CD4-positive, CD25-positive, alpha-beta regulatory T cell (primary cell): ENCODE measurements around the gene LMAN1L. TPM values are rescaled to one million over a fixed set of nuclear protein-coding genes. Genes with fewer than 3 reads are reported as not detected.

Experiments used
- ATAC-seq, 2 donors: fragments of 150-1000 bp; cut with Tn5 transposase; one replicate each; pipeline ENCODE4 v1.10.0; 2021; ENCODE audit warnings: low read depth in 2 of 2, moderate number of reproducible peaks in 2 of 2, moderate library complexity in 1 of 2
- DNase-seq, 3 donors: peaks; one replicate each; pipeline versions ENCODE4 v3.0.0 to v3.0.0-alpha.2; 2012 to 2022; ENCODE audit warnings: mixed read lengths in 1 of 3
- H3K27ac ChIP-seq: one replicate; pipeline ENCODE4 v1.7.0; 2013; ENCODE audit warnings: mild to moderate bottlenecking, low read length; ENCODE audit not compliant: insufficient read depth, poor library complexity, severe bottlenecking
- H3K27me3 ChIP-seq: one replicate; pipeline ENCODE4 v1.7.0; 2013; ENCODE audit warnings: low read length; ENCODE audit not compliant: control insufficient read depth, insufficient read depth
- H3K36me3 ChIP-seq: one replicate; pipeline ENCODE4 v1.7.0; 2013; ENCODE audit warnings: mild to moderate bottlenecking, low read length, moderate library complexity; ENCODE audit not compliant: control insufficient read depth, insufficient read depth
- H3K4me1 ChIP-seq: 2 replicates; pipeline ENCODE4 v1.7.0; 2013; ENCODE audit warnings: mild to moderate bottlenecking, low read length; ENCODE audit not compliant: insufficient read depth, control insufficient read depth, poor library complexity, severe bottlenecking
- H3K4me3 ChIP-seq: one replicate; pipeline ENCODE4 v1.7.0; 2013; ENCODE audit warnings: low read depth, mild to moderate bottlenecking, low read length, moderate library complexity
- H3K9me3 ChIP-seq, 2 experiments: 1 replicate in 1 of 2; 2 replicates in 1 of 2; pipeline ENCODE4 v1.7.0; 2013; ENCODE audit warnings: low read length in 2 of 2, mild to moderate bottlenecking in 1 of 2, moderate library complexity in 1 of 2; ENCODE audit not compliant: control insufficient read depth in 2 of 2
- H3K27ac Mint-ChIP-seq, 3 donors: one replicate each; pipeline ENCODE4 v1.8.0; 2020 to 2022; ENCODE audit warnings: mild to moderate bottlenecking in 3 of 3, mixed read lengths in 3 of 3, moderate library complexity in 2 of 3
- H3K27me3 Mint-ChIP-seq: one replicate; pipeline ENCODE4 v1.8.0; 2022; ENCODE audit warnings: mild to moderate bottlenecking, mixed read lengths
- H3K36me3 Mint-ChIP-seq: one replicate; pipeline ENCODE4 v1.8.0; 2020; ENCODE audit warnings: mixed read lengths
- H3K4me1 Mint-ChIP-seq, 4 donors: one replicate each; pipeline ENCODE4 v1.8.0; 2020 to 2022; ENCODE audit warnings: mixed read lengths in 4 of 4, mild to moderate bottlenecking in 1 of 4
- H3K4me3 Mint-ChIP-seq, 4 donors: one replicate each; pipeline ENCODE4 v1.8.0; 2020 to 2022; ENCODE audit warnings: mild to moderate bottlenecking in 4 of 4, mixed read lengths in 4 of 4, moderate library complexity in 3 of 4
- H3K9me3 Mint-ChIP-seq, 7 donors: one replicate each; pipeline ENCODE4 v1.8.0; 2020 to 2022; ENCODE audit warnings: mixed read lengths in 7 of 7, mild to moderate bottlenecking in 3 of 7, moderate library complexity in 2 of 7
- polyA plus RNA-seq, 4 donors: library from polyadenylated mRNA; unstranded; fragments of 300-500 nt; fragmentation: Illumina TruSeq; gene quantifications; one replicate each; pipeline ENCODE4 v1.2.3, GENCODE V29; 2021
- total RNA-seq: library from RNA; stranded (reverse); gene quantifications from one replicate; pipeline ENCODE4 v1.2.3, GENCODE V29; 2022

Gene LMAN1L
- total and polyA plus RNA-seq, 5 donors from 2014 or later, result not detected

DNA sequence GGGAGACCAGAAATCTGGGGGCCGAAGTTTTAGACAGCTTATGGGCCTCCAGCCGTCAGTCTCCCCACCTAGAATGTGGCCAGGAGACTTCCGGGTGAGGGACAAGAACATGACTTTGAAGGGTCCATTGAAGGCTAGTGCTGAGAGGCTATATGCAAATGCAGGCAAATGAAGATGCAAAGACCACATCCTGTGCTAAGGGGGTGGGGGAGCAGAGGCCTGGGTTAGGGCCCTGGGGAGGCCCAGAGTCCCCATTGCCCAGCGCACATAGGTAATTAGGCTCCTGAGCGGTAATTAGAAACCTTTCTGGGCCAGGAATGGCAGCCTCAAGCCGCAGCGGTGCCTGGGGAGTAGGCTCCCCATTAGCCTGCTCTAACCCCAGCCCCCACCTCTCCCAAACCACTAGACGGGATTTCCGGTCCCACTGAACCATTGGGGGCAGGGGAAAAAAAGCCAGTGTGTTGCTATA, 23.9 kb upstream of the LMAN1L start:
- Mint-ChIP-seq H3K4me1 (peaks cover 12 to 94% (median 55%) of the 10 kb centered on the region in 4 donors), H3K4me3 (peak overlapping the region; percentile 89 to 98 (median 94))

GRCh38 chr15:74789171-74789631, 23.4 kb upstream of the LMAN1L start:
- H3K4me1 Mint-ChIP-seq, result peaks cover 12 to 94% (median 56%) of the 10 kb centered on the region in 4 donors
- H3K27ac ChIP-seq, result peak overlapping the region; percentile 95

More for the DNA sequence above, 23.9 kb upstream of the LMAN1L start:
- Histone ChIP-seq H3K4me3 (peak overlapping the region; percentile 85), H3K36me3 (no peaks in the 10 kb centered on the region), H3K9me3 (no peaks in the 10 kb centered on the region), H3K4me1 (peaks cover 100% of the 10 kb centered on the region), H3K27me3 (no peaks in the 10 kb centered on the region), H3K27ac (peak overlapping the region; percentile 95)
- no peaks in the 10 kb centered on the region for H3K9me3 Mint-ChIP-seq
- H3K27ac Mint-ChIP-seq, result peak overlapping the region; percentile 97 to 100 (median 99)
- H3K36me3 Mint-ChIP-seq, result peaks cover 20% of the 10 kb centered on the region
- H3K27me3 Mint-ChIP-seq, result peaks cover 9% of the 10 kb centered on the region
- ATAC-seq (peak; percentile 22 to 32), DNase-seq (peak; percentile 55 to 89 (median 77))

GRCh38 chr15:74789741-74790079, 22.9 kb upstream of the LMAN1L start:
- H3K27ac ChIP-seq, result peak overlapping the region; percentile 95
- H3K9me3 Mint-ChIP-seq, result no peaks in the 10 kb centered on the region
- H3K4me1 ChIP-seq, result peaks cover 100% of the 10 kb centered on the region
- H3K27me3 ChIP-seq, result no peaks in the 10 kb centered on the region
- H3K27me3 Mint-ChIP-seq, result peaks cover 9% of the 10 kb centered on the region
- peak in 1 of 3 donors; percentile 47 for DNase-seq
- peaks cover 16% of the 10 kb centered on the region for H3K36me3 Mint-ChIP-seq
- peak overlapping the region; percentile 85 for H3K4me3 ChIP-seq
- H3K4me3 Mint-ChIP-seq, result peak overlapping the region; percentile 89 to 98 (median 94)
- no peaks in the 10 kb centered on the region for H3K36me3 ChIP-seq
- H3K4me1 Mint-ChIP-seq, result peaks cover 14 to 95% (median 58%) of the 10 kb centered on the region in 4 donors
- no peak for ATAC-seq
- no peaks in the 10 kb centered on the region for H3K9me3 ChIP-seq
- peak overlapping the region; percentile 97 to 100 (median 99) for H3K27ac Mint-ChIP-seq

More at GRCh38 chr15:74789171-74789631, 23.4 kb upstream of the LMAN1L start:
- Histone ChIP-seq H3K4me1 (peaks cover 100% of the 10 kb centered on the region), H3K36me3 (no peaks in the 10 kb centered on the region), H3K9me3 (no peaks in the 10 kb centered on the region), H3K4me3 (peak overlapping the region; percentile 85), H3K27me3 (no peaks in the 10 kb centered on the region)
- Mint-ChIP-seq H3K36me3 (peaks cover 20% of the 10 kb centered on the region), H3K27ac (peak overlapping the region; percentile 97 to 100 (median 99)), H3K27me3 (peaks cover 9% of the 10 kb centered on the region), H3K9me3 (no peaks in the 10 kb centered on the region), H3K4me3 (peak overlapping the region; percentile 89 to 98 (median 94))
- peak in 1 of 3 donors; percentile 79 for DNase-seq
- ATAC-seq, result no peak

DNA sequence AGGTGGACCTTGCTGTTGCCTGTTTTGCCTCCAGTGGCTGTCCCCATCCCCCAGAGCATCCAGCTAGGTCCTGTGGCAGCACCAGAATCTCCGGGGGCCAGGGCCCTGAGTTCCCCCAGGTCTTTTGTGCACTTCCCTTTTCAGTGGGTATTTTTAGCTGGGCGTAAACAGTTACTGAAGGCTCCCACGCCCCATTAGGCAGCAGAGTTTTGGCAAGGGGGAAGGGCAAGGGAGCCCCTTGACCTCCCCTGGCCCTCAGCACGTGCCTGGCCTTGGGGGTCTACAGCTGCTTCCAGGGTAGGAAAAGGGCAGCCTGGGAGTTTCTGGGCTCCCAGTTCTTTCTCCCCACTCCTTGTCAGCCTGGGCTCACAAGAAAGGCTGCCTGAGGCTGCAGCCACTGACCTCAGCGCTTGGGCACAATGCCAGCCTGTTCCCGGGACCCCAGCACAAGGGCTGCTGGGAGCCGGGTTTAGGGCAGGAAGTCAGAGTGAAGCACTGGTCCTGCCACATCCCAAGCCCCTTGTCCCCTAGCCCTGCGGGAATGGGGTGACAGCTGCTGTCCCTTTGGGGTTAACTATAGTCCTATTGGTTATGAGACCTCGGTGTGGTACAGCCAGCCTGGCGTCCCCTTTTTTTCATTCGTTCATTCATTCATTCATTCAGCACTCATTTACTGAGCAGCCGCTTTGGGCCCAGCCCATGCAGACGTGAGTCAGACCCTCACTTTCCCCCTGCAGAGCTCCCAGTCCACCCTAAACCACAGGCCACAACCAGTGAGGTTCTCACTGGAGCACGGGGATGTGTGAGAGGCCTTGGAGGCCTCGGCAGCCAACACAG, 22.3 kb upstream of the LMAN1L start:
- Mint-ChIP-seq H3K4me3 (peak overlapping the region; percentile 89 to 98 (median 94)), H3K4me1 (peaks cover 20 to 95% (median 61%) of the 10 kb centered on the region in 4 donors), H3K36me3 (peaks cover 15% of the 10 kb centered on the region), H3K27me3 (peaks cover 4% of the 10 kb centered on the region), H3K9me3 (peaks cover 0 to 1% (median 0%) of the 10 kb centered on the region in 7 donors), H3K27ac (peak overlapping the region; percentile 97 to 100 (median 99))
- Histone ChIP-seq H3K4me3 (peak overlapping the region; percentile 85), H3K27ac (peak overlapping the region; percentile 95), H3K4me1 (peaks cover 100% of the 10 kb centered on the region), H3K36me3 (no peaks in the 10 kb centered on the region), H3K27me3 (no peaks in the 10 kb centered on the region), H3K9me3 (no peaks in the 10 kb centered on the region)
- ATAC-seq, result no peak
- no peak for DNase-seq

DNA sequence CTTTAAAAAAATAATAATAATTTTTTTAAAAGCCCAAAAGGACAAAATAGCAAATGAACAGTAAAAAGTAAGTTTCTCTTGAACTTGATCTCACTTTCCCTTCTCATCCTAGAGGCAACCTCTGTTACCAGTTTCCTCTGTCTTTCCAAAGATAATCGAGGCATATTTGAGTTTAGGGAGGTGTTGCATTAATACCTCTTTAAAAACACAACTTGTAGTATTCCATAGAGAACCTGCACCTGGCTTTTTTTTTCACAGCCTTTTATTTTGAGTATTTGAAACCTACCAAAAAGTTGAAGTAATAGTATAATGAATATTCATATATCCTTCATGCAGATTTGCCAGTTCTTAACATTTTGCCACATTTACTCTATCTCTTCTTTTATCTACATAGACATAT, 21.6 kb upstream of the LMAN1L start:
- peak overlapping the region; percentile 92 to 96 (median 95) for H3K27ac Mint-ChIP-seq
- H3K4me3 ChIP-seq, result peak overlapping the region; percentile 85
- peaks cover 100% of the 10 kb centered on the region for H3K4me1 ChIP-seq
- H3K27me3 Mint-ChIP-seq, result peaks cover 4% of the 10 kb centered on the region
- H3K9me3 ChIP-seq, result no peaks in the 10 kb centered on the region
- ATAC-seq (no peak), DNase-seq (no peak)
- peaks cover 25 to 94% (median 64%) of the 10 kb centered on the region in 4 donors for H3K4me1 Mint-ChIP-seq
- H3K36me3 ChIP-seq, result no peaks in the 10 kb centered on the region
- H3K36me3 Mint-ChIP-seq, result peaks cover 12% of the 10 kb centered on the region
- peak overlapping the region; percentile 95 for H3K27ac ChIP-seq
- peaks cover 0 to 1% (median 0%) of the 10 kb centered on the region in 7 donors for H3K9me3 Mint-ChIP-seq
- no peaks in the 10 kb centered on the region for H3K27me3 ChIP-seq
- peak overlapping the region; percentile 83 to 98 (median 92) for H3K4me3 Mint-ChIP-seq

- Mint-ChIP-seq H3K4me3 (peak overlapping the region; percentile 83 to 98 (median 92)), H3K36me3 (peaks cover 15% of the 10 kb centered on the region), H3K9me3 (peaks cover 0 to 1% (median 0%) of the 10 kb centered on the region in 7 donors), H3K4me1 (peaks cover 29 to 94% (median 69%) of the 10 kb centered on the region in 4 donors), H3K27ac (peak overlapping the region; percentile 92 to 96 (median 95)), H3K27me3 (peaks cover 4% of the 10 kb centered on the region)
- Histone ChIP-seq H3K36me3 (no peaks in the 10 kb centered on the region), H3K27me3 (no peaks in the 10 kb centered on the region), H3K9me3 (no peaks in the 10 kb centered on the region), H3K27ac (peak overlapping the region; percentile 95), H3K4me3 (peak overlapping the region; percentile 85), H3K4me1 (peaks cover 100% of the 10 kb centered on the region)
- no peak for ATAC-seq
- no peak for DNase-seq
These were observed 21.0 kb upstream of the LMAN1L start for GRCh38 chr15:74791667-74792066.

GRCh38 chr15:74792227-74793016, 20.2 kb upstream of the LMAN1L start:
- Mint-ChIP-seq H3K27ac (peak overlapping the region; percentile 92 to 96 (median 95)), H3K27me3 (peaks cover 3% of the 10 kb centered on the region), H3K4me3 (peak overlapping the region; percentile 83 to 98 (median 92)), H3K9me3 (peaks cover 0 to 1% (median 0%) of the 10 kb centered on the region in 7 donors), H3K4me1 (peaks cover 29 to 93% (median 66%) of the 10 kb centered on the region in 4 donors), H3K36me3 (peaks cover 15% of the 10 kb centered on the region)
- ATAC-seq (no peak), DNase-seq (no peak)
- Histone ChIP-seq H3K36me3 (no peaks in the 10 kb centered on the region), H3K27me3 (no peaks in the 10 kb centered on the region), H3K9me3 (no peaks in the 10 kb centered on the region), H3K27ac (peak overlapping the region; percentile 95), H3K4me1 (peaks cover 100% of the 10 kb centered on the region), H3K4me3 (peak overlapping the region; percentile 85)
